22Rv1 (cell line): ENCODE data around the gene FGFR1OP2.

Experiments used
- ZFX ChIP-seq: fragments of 450-650 bp; IDR thresholded peaks from 2 replicates; pipeline ENCODE4 v1.6.1; 2017; ENCODE audit warnings: antibody characterized with exemption, borderline replicate concordance
- TF ChIP-seq, protein P1 (sequence below): fragments of 450-650 bp; IDR thresholded peaks from 2 replicates; pipeline ENCODE4 v1.5.1; 2017; ENCODE audit warnings: mild to moderate bottlenecking

DNA sequence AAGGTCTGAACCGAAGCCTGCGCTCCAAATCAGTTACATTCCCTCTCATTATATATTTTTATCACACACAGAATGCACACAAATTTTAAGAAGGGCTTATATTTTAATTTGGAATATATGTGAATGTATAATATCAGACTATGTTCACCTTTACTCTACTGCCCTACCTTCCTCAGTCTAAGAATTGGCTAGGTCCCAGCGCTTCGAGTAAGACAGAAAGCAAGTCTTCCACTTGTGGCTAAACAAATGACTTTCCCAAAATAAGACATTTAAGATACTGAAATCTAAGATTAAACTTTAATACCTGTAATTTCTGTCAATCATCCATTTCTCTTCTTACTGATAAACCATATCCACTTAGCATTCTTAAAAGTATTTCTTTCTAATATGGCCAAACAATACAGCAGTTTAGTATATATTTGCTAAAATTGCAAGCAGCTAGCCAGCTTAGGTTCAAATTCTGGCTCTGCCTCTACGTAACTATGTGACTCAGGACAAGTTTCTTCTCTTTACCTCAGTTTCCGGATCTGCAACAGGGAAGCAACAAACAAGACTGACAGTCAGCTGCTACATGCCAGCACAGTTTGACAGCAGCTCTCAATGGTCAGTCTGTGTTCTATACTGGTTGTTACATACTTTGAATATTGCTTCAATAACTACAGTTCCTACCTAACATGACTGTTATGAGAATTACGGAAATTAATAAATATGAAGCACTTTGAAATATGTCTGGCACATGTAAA, 2.5 kb upstream of the FGFR1OP2 start:
- TF ChIP-seq, protein P1, sequence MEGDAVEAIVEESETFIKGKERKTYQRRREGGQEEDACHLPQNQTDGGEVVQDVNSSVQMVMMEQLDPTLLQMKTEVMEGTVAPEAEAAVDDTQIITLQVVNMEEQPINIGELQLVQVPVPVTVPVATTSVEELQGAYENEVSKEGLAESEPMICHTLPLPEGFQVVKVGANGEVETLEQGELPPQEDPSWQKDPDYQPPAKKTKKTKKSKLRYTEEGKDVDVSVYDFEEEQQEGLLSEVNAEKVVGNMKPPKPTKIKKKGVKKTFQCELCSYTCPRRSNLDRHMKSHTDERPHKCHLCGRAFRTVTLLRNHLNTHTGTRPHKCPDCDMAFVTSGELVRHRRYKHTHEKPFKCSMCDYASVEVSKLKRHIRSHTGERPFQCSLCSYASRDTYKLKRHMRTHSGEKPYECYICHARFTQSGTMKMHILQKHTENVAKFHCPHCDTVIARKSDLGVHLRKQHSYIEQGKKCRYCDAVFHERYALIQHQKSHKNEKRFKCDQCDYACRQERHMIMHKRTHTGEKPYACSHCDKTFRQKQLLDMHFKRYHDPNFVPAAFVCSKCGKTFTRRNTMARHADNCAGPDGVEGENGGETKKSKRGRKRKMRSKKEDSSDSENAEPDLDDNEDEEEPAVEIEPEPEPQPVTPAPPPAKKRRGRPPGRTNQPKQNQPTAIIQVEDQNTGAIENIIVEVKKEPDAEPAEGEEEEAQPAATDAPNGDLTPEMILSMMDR: no peak
- no peak for TF ChIP-seq ZFX
